DMS79 treated with DMSO at 0.1 percent for 48 hours (cell line): Measurements from ENCODE around the gene VAC14.

Experiments
- DNase-seq: peaks from one replicate; lab custom pipeline; 2025; lab: John Stamatoyannopoulos, UW

The VAC14 gene

DNA sequence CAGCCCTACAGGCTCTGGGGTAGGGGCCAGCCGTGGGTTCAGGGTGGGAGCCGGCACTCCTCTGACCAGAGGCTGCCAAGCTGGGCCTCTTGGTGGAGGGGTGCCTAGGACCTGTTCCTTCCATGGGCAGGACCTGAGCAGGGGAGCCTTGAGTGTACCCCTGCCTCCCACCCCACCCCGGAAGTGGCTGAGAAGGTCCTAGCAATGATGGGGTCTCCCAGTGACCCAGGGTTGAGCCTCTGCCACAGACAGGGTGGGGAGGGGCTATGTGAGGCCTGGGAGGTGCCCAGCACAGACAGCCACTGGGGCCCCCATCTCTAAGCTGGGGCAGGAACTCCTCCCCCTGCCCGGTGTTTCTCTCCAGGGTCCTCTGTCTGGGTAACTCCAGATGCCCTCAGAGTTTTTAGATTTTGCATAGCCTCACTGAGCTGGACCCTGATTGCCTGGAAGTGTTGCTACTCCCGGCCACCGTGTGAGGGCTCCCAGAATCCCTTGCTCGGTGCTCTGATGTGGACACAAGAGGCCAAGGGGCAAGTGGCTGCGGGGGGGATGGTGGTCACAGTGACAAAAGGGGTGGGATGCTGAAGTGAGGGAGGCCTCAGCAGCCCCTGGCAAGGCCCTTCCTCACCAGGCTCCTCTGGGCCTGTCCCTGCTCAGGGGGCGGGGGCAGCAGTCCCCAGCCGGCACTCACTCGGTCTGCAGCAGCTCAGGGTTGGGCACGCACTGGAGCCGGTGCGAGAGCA, 108.7 kb downstream of the VAC14 start:
- no peak for DNase-seq

DNA sequence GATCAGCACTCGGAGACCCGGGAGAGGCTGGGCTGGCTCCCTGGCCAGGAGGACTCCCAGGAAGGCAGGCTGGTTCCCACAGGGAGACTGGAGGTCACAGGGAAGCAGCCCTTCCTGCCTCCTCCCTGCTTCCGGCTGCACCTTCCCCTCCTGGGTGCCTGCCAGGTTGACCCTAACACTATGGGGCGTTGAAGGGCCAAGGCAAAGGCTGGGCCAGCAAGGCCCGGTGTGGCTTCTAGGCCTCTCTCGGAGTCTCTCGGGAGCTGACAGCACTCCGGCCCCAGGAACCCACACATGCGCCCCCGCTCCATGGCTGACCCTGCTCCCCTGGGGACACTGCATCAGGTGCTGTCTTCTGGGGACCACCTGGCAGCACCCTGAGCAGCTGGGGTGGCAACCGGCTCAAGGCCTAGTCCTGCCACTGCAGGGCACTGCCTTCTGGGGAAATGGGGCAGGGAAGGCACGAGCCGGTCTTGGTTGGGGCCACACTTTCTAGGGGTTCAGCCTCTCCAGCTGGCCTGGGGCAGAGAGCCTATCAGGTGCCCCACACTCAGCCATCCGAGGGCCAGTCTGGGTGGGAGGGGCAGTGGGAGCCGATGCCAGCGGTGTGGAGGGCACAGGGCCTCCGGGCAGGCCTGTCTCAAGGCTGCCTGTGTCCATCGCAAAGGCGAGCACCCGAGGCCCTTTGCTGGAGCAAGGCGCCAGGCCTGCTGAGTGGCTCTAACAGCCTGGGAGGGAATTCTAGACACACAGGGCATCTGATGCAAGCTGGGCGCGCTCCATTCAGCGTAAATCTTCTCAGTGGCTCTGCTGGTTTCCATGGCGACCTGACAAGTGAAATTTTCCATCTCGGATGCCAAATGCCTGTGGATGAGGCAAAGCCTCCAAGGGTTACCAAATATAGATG, 109.5 kb downstream of the VAC14 start:
- no peak for DNase-seq

DNA sequence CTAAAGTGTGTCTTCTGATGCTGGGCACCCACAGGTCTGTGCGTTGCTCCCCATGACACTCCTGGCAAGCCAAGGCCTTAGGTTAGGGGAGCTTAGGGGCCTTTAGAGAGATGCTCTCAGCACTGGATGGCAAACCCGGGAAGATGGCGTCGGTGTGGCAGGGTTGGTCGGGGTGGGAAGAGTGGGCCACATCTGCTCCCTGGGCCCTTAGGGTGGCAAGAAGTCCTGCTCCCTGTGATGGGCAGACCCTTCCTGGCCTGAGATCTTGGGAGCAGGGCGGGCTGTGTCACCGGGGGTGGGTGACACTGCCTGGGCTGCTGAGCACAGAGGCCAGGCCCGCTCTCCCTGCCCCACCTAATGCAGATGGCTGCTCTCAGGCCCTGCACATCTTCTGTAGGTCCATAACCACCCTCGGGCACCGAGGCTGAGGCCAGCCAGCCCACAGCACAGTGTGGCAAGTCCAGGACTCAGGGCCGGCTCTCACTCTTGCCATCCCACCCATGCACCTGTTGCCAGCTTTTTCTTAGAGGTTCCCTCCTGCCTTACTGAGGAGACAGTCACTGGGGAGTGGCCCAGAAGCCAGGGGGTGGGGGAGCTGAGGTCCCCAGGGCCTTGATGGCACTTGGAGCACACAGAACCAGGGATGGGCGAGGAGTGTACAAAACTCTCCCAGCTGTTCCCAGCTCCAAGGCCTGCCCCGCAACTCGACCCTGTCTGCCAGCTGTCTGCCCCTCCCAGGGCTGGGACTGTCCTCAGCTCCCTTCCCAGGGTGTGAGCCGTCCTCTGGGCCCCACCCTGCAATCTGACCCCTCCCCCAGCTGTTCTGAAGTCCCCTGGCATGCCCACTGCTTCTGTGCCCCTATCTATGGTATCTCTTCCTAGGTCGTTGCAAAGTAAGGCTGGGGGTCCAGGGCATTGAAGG, 110.7 kb downstream of the VAC14 start:
- DNase-seq, result no peak

DNA sequence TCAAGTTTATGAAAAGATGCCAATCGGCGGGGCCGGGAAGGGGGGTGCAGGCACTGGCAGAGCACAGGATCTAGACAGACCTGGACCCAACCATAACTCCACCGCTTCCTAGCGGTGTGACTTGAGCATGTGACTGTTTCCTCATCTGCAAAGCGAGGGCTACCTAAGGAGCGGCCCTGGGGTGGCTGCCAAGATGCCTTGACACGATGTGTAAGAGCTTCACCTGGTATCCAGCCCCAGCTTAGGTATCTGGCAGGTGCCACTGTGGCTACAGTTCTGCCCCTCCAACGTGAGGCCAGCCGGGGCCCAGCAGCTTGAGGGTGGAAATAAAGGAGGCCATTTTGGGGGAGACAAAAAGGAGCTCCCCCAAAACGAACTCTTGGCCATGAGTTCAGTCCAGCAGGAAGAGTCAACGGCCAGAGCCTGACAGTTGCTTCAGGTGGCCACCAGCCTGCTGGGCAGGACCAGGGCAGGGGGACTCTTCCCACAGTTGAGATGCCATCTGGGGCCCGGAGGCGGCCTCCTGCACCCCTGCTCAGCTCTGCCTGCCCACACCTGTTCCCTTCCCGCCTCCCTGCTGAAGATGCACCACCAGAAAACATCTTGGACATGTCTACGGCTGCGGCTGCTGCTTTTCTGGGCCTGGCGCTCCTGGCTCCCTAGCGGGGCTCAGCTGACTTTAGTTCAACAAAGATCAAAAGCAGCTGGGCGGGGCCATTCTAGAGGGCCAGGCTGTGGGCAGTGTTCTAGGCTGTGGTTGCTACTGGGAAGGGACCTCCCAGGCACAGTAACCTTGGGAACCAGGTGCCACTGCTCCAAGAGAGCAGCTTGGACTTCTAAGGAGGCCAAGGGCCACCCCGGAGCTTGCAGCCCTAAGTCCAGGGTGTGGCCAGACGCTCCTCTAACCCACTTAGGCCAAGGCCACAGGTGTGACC, 111.7 kb downstream of the VAC14 start:
- no peak for DNase-seq

DNA sequence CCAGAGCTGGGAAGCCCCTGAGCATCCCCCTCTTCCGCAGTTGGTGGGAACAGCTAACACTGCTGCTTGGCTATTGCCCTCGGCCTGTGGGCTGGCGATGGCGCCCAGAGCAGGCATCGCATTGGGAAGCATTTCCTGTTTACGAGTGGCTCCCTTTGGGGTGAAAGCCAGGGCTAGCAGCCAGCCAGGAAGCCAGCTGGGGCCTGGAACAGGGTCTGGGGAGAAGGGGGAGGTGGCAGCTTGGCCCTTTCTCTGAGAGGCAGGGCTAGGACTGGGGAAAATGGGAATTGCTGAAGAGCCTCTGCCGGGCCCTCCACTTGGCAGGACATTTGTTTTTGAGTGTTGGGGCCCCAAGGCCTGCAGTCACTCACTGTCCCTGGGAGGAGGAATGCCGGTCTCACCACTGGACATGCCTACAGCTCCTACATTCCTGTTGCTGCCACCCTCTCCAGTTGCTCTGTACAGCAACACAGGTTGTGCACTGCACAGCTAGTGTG, 112.7 kb downstream of the VAC14 start:
- DNase-seq, result no peak

DNA sequence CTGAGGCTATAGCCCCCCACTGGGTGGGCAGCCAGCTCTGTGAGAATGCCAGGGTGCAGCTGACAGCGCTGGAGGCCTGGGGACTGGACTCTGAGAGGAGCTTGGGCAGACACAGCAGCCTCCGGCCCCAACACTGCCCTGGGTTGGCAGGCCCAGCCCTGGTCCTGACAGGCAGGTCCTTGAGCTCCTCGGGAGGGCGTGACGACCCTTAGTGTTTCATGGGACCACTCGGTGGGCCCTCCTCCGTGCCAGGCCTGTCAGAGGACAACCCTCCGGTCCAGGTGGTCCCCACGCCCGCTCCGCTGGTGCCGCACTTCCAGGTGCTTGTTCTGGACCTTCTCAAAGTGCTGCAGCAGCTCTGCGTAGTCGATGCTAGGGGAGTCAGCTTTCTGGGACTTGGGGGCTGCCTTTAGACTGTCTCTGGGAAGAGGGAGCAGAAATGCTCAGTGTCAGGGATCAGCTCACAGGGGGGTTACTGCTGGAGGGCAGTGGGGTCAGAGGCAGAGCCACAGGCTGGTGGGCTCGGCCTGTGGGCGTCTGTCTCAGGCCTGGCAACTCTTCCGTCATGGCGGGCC, 113.2 kb downstream of the VAC14 start:
- DNase-seq, result no peak

DNA sequence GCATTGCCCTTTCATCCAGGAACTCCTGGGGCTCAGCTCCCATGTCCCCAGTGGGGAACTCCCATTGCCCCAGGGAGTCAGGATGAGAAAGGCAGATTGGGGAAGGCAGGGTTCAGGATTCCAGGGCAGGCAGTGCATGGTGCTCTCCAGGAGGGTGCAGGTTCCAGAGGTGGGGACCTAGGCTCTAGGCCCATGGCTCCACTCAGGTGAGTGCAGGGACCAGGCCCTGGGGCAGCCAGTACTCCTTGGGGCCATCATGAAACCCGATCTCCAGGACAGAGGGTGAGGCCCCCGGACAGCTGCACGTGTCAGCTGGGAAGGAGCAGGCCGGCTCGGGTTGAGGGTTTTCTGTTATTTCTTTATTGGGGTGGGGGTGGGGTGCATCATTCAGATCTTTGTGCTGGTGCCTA, 113.9 kb downstream of the VAC14 start:
- DNase-seq, result no peak

DNA sequence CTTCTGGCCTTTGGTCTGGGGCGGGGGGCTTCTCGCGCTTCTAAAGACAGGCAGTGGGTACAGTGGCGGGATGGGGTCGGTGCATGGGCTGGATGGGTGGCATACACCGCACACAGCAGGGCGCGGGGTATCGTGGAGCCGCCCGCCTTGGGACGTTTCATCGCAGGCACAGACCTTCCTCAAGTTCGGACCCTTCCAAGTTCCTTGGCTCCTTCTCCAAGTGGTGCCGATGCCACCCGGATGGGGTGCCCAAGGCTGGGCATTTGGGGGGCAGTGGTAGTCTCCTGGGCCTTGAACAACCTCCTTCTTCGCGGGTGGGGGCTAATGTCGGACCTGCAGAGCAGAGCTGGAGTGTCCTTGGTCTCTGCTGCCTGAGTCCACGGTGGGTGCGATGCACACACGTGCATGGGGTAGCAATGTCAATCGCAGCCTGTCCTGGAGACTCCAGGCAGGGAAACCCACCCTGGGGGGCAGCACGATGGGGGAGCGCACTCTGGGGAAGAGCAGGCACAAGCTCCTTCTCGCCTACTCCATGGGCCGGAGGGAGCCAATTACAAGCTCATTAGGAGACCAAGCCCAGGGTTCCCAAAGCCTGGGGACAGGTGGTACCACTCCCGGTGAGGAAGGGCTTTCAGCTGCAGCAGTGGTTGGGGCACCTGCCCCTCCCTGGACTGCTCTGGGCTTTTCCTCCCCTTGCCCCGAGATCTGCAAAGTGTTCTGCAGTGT, 114.4 kb downstream of the VAC14 start:
- DNase-seq, result no peak

DNA sequence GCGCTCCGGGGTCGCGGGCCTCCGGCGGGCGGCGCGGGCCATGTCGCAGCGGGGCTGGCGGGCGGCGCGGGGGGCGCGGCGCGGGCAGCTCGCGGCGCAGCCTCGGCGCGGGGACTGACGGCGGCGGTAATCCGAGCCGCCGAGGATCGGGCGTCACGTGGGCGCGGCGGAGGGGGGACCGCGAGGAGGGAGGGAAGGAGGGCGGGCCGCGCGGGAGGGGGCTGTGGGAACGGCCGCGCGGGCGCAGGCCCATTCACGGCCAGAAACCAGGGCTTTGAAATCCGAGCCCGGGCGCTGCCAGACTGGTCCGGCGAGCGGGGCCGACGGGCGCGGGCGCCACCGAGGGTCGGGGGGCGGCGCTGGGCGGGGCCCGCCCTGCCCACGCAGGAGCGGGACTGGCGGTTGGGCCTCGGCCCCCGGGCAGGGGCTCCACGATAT, 115.0 kb downstream of the VAC14 start, which contains the start of gene MTSS2:
TSS of gene MTSS2 (minus strand) at position 116 of the 438 bp plus-strand sequence. CDS start 262 bp downstream, outside the sequence.
- DNase-seq, result peak; percentile 25

DNA sequence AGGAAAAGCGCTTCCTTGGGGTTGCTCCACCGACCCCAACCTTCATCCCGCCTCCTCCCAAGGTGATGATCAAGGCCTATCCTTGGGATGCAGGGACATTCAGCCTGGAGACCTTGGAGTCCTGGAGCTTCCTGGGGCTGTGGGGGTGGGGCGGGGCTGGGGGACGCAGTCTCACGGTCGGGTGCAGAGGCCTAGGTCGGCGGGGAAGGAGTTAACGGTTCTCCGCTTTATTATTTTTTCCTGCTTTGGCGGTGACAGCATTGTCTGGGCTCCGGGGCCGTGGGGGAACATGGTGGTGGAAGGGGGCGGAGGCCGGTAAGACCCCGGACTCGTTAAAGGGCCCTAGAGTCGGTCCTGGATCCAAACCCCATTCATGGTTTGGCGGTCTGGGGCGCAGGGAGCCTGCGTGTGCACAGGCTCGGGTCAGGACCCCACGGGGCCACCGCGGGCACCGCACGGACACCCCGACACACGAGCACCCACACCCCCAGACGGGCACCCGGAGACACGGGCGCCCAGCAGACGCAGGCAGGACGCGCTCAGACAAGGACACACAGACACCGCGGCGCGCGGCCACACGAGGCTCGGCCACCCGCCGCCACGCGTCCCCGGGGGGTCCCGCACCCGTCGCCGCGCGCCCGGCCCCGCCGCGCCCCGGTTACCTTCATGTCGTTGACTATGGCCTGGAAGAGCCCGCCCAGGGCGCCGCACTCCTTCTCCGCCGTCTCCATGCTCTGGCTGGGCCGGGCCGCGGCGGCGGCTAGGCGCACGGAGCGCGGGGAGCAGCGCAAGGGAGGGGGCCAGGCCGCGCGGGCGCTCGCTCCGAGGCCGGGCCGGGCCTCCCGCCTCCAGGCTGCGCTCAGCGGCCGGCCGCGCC, 115.7 kb downstream of the VAC14 start:
- DNase-seq, result no peak

DNA sequence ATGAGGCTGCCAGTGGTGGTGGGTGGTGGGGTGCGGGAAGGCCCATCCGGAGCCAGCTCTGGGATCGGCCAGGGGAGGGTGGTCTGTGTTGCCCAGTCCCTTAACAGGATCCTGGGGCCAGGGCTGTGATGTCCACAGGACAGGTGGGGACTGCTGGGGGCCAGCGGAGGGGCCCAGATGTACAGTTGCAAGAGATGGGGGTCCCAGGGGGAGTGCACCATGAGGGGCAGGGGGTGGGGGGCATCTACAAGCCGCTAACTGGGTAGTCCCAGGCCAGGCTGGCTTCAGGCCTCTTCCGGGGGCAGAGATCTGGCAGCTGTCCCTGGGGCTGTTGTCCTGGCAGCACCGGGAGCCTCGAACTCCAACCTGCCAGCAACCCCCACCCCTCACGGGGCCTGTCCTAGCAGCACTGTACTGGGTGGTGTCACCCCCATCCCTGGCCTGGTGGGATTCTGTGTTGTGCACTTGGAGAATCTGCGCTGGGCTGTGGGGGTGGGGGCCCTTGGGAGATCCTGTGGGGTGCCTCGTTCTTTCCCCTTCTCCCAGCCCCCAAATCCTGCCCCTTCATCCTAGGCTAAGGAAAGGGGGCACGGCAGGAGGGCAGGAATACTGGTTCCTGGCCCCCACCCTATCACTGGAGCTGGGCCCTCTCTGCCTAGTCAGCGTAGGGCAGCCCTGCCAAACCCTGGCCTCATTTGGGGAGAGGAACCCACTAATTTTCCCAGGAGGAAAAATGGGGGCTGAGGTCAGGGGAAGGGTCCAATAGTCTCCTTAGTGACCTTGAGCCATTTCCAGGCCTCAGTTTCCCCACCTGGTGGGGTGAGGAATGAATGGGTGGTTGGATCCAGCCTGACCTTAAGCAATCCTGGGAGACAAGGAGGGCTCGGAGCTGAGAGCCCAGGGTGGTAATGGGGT, 116.6 kb downstream of the VAC14 start:
- no peak for DNase-seq

DNA sequence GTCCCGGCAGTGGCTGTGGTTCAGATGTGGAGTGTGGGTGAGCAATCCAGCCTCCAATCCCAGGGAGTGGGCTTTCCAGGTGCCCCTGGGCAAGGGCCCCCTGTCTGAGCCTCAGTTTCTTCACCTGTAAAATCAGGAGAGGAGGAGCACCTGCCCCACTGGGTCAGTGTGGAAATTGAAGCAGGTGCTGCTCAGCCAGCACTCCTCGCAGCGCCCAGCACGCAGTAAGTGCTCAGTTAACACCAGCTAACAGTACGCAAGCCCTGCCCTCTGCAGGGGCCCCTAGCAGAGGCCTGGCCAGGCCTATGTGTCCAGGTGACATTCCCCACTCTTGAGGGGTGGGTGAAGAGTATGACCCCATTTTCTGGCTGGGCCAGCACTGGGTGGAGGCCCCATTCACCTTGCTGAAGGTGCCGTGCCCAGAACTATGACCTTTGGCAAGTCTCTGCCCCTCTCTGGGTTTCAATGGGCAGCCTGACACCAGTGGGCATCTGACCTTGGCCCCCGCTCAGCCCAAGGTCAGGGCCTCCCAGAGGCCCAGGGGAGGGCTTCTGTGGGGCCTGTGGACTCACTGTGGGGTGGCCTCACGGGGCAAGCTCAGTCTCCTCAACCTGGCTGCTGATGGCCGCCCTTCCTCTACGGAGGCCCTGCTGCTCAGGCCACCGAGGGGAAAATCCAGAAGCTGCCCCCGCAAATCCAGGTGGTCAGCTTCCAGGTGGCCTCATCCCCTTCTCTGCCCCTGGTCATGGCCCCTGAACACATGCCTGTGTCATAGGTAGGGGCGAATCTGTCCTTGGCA, 117.6 kb downstream of the VAC14 start:
- DNase-seq, result no peak

DNA sequence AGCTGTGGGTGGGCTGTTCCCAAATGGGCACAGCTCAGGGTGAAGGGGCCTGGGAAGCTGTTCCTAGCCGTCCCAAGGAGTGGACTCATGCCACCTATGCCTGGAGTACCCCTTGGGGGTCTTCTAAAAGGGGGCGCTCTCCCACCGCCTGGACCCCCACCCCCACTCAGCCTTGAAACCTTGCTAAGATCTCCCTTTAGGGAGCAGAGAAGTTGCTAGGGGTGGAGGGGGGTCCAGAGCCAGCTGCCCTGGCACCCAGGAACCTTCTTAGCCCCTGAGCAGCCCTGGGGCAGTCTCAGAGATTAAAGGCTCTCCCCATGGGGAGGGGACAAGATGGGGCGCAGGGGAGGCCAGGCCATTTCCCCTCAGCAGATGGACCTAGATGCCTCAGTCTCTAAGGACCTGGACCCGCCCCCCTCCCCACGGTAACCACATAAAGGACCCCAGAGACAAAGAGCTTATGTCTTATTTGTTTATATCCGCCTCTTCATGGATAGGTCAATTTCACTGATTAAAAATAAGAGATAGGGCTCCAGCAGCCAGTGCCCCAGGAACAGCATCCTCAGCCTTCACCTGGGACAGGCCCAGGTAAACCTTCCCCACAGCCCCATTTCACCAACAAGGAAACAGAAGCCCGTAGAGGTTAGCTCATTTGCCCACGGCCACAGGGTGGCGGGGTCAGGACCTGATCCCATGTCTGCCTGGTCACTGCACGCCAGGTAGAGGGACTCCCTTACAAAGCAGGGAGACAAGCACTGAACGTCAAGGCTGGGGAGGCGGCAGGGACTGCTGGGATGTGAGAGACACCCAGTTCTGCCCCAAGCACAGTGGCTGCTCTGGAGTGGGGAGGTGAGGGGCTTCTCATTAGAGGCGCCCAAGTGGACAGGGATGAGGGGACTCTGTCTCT, 118.5 kb downstream of the VAC14 start:
- no peak for DNase-seq

DNA sequence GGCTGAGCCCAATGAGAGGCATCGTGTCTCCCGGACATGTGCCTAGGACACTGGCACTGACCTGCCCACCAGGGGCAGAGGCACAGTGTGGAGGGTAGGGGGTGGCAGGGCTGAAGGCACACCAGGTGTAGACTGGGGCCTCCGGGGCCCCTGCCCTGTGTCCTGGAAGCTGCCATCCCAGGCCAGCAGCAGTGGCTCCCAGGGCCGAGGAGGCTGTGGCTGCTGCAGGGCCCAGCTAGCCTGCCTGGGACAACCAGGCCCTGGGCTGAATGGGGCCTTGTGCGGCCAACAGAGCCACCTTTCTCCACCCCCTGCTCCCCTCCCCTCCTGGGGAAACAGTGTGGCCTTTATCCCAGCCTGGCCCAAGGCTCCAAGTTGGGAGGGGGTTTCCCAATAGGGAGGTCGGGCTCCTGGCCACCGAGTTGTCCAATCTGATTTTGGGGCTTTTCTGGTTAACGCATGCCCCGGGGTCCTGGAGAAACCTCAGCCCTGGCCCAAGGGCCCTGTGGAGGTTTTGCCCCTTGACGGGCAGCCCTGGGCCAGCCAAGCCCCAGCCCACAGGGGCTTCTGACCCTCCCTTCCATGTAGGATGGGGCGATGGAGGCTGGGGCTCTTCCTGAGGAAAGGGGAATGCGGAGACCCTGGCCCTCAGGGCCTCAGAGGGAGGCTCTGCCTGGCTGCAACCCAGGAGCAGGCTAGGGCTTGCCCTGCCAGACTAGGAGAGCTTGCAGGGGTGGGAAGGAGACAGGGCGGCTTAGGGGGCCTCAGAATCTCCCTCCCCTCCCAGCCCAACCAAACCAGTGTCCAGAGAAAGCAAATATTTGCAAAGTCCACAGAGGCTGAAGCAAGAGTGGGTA, 119.3 kb downstream of the VAC14 start:
- no peak for DNase-seq
